MCF 10A (cell line): ENCODE data around the gene MEOX1. TPM values are rescaled to one million over a fixed set of nuclear protein-coding genes. Genes with fewer than 3 reads are reported as not detected.

Source experiments
- BruUV-seq: library from RNA; stranded (reverse); fragments of 400-500 nt; replicated peaks from 2 replicates; lab custom pipeline; 2021; lab: Mats Ljungman, UMichigan
- CTCF ChIA-PET: fragments of 300-600 bp; sonication (Branson Sonifier 250); formaldehyde crosslinking; extraction: SDS; loops from one replicate; lab custom pipeline; 2021; ENCODE audit warnings: antibody characterized with exemption, inconsistent platforms; lab: Yijun Ruan, JAX
- POLR2A ChIA-PET: fragments of 300-600, 350-650 bp; sonication (Branson Sonifier 250); formaldehyde crosslinking; extraction: SDS; loops from one replicate; lab custom pipeline; 2020; ENCODE audit warnings: antibody characterized with exemption, inconsistent platforms; lab: Yijun Ruan, JAX
- DNase-seq: peaks from one replicate; pipeline ENCODE4 v3.0.0-alpha.2; 2018; ENCODE audit not compliant: unreplicated experiment
- H3K27ac Mint-ChIP-seq: one replicate; pipeline ENCODE4 v1.8.0; 2022; ENCODE audit warnings: mild to moderate bottlenecking, low read depth, mixed read lengths; ENCODE audit not compliant: unreplicated experiment
- H3K27me3 Mint-ChIP-seq: one replicate; pipeline ENCODE4 v1.8.0; 2022; ENCODE audit warnings: mixed read lengths; ENCODE audit not compliant: insufficient read depth, unreplicated experiment
- H3K36me3 Mint-ChIP-seq: one replicate; pipeline ENCODE4 v1.8.0; 2022; ENCODE audit warnings: mild to moderate bottlenecking, moderate library complexity, mixed read lengths; ENCODE audit not compliant: insufficient read depth, unreplicated experiment
- H3K4me1 Mint-ChIP-seq: one replicate; pipeline ENCODE4 v1.8.0; 2022; ENCODE audit warnings: mixed read lengths; ENCODE audit not compliant: insufficient read depth, unreplicated experiment
- H3K4me3 Mint-ChIP-seq: one replicate; pipeline ENCODE4 v1.8.0; 2022; ENCODE audit warnings: mild to moderate bottlenecking, moderate library complexity, mixed read lengths; ENCODE audit not compliant: unreplicated experiment
- H3K9me3 Mint-ChIP-seq: one replicate; pipeline ENCODE4 v1.8.0; 2022; ENCODE audit warnings: mixed read lengths; ENCODE audit not compliant: unreplicated experiment
- intact Hi-C: fragments of 100-400 bp; cut with micrococcal nuclease; formaldehyde crosslinking; loops from 2 replicates; pipeline ENCODE4 v1.14.1; 2022
- total RNA-seq: library from RNA; stranded (reverse); gene quantifications from 2 replicates; pipeline ENCODE4 v1.2.3, GENCODE V29; 2022
- TF ChIP-seq, protein P1 (sequence below): fragments of 200-600 bp; IDR thresholded peaks from one replicate; pipeline ENCODE4 v1.8.0; 2022; ENCODE audit warnings: antibody characterized with exemption, mild to moderate bottlenecking; ENCODE audit not compliant: unreplicated experiment

The MEOX1 gene
- total RNA-seq, 1 experiment from 2014 or later: not detected

- intact Hi-C loops: no loop called here
- no peaks in the 10 kb centered on the region for H3K36me3 Mint-ChIP-seq
- POLR2A ChIA-PET: no interaction called here
- H3K4me1 Mint-ChIP-seq: peaks cover 12% of the 10 kb centered on the region
- no peak overlapping the region for H3K27ac Mint-ChIP-seq
- no peaks in the 10 kb centered on the region for H3K9me3 Mint-ChIP-seq
- no peaks in the 10 kb centered on the region for H3K27me3 Mint-ChIP-seq
- DNase-seq: no peak
- BruUV-seq: no TSS peak
- CTCF ChIA-PET: interaction anchor here (0.6 to 1.0 kb wide), 3 partner anchors 80 to 703 kb away, joined by 3 to 4 read pairs (median 4); no protein-coding TSS in a partner anchor
- no peak overlapping the region for H3K4me3 Mint-ChIP-seq
- TF ChIP-seq, protein P1, sequence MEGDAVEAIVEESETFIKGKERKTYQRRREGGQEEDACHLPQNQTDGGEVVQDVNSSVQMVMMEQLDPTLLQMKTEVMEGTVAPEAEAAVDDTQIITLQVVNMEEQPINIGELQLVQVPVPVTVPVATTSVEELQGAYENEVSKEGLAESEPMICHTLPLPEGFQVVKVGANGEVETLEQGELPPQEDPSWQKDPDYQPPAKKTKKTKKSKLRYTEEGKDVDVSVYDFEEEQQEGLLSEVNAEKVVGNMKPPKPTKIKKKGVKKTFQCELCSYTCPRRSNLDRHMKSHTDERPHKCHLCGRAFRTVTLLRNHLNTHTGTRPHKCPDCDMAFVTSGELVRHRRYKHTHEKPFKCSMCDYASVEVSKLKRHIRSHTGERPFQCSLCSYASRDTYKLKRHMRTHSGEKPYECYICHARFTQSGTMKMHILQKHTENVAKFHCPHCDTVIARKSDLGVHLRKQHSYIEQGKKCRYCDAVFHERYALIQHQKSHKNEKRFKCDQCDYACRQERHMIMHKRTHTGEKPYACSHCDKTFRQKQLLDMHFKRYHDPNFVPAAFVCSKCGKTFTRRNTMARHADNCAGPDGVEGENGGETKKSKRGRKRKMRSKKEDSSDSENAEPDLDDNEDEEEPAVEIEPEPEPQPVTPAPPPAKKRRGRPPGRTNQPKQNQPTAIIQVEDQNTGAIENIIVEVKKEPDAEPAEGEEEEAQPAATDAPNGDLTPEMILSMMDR: no peak
These were observed 5.9 kb downstream of the MEOX1 start for GRCh38 chr17:43655693-43656255.

DNA sequence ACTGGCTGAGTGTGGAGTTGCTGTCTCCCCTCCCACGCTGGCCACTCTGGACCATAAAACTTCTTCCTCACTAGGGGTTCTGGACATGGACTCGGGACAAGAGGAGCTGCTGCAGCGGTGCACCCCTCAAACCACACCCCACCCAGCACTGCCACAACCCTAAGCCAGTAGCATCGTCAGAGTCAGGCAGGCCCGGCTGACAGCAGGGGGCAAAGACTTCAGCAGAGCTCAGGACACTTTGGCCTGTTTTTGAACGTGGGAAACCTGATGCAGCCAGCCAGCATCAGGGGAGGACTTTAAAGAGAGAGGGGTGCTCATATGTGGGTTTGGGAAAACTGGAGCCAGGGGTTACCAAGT lies 9.6 kb downstream of the MEOX1 start:
- ChIA-PET POLR2A (no interaction called here), CTCF (interaction anchor here (0.5 to 1.3 kb wide), 4 partner anchors 14 to 120 kb away, joined by 3 to 6 read pairs (median 4); no protein-coding TSS in a partner anchor)
- TF ChIP-seq, protein P1: no peak
- no peak for DNase-seq
- intact Hi-C loops: no loop called here
- peaks cover 12% of the 10 kb centered on the region for H3K4me1 Mint-ChIP-seq
- H3K36me3 Mint-ChIP-seq: no peaks in the 10 kb centered on the region
- H3K27me3 Mint-ChIP-seq: no peaks in the 10 kb centered on the region
- H3K4me3 Mint-ChIP-seq: no peak overlapping the region
- H3K27ac Mint-ChIP-seq: no peak overlapping the region
- H3K9me3 Mint-ChIP-seq: no peaks in the 10 kb centered on the region
- no TSS peak for BruUV-seq

- H3K4me1 Mint-ChIP-seq: no peaks in the 10 kb centered on the region
- TF ChIP-seq, protein P1: no peak
- H3K4me3 Mint-ChIP-seq: no peak overlapping the region
- DNase-seq: no peak
- no peaks in the 10 kb centered on the region for H3K36me3 Mint-ChIP-seq
- no peaks in the 10 kb centered on the region for H3K9me3 Mint-ChIP-seq
- H3K27me3 Mint-ChIP-seq: no peaks in the 10 kb centered on the region
- intact Hi-C loops: no loop called here
- CTCF ChIA-PET: interaction anchor here (1.0 kb wide), 1 partner anchor 10 kb away, joined by 3 read pairs; no protein-coding TSS in a partner anchor
- no peak overlapping the region for H3K27ac Mint-ChIP-seq
- POLR2A ChIA-PET: no interaction called here
- no TSS peak for BruUV-seq
These were observed 11.3 kb downstream of the MEOX1 start for GRCh38 chr17:43650471-43650870.

- no peak for DNase-seq
- BruUV-seq: no TSS peak
- ChIA-PET CTCF (interaction anchor here (0.8 to 0.9 kb wide), 2 partner anchors 19 to 72 kb away, joined by 4 to 5 read pairs; no protein-coding TSS in a partner anchor), POLR2A (interaction anchor here (1.0 kb wide), 1 partner anchor 52 kb away, joined by 5 read pairs; no protein-coding TSS in a partner anchor)
- Mint-ChIP-seq H3K27ac (no peak overlapping the region), H3K4me3 (no peak overlapping the region), H3K36me3 (no peaks in the 10 kb centered on the region), H3K4me1 (no peaks in the 10 kb centered on the region), H3K9me3 (no peaks in the 10 kb centered on the region), H3K27me3 (no peaks in the 10 kb centered on the region)
- intact Hi-C loops: no loop called here
- TF ChIP-seq, protein P1: no peak
These were observed 12.8 kb downstream of the MEOX1 start for GRCh38 chr17:43648916-43649315.
